ENCODE measurements around the gene STPG2.

DNA sequence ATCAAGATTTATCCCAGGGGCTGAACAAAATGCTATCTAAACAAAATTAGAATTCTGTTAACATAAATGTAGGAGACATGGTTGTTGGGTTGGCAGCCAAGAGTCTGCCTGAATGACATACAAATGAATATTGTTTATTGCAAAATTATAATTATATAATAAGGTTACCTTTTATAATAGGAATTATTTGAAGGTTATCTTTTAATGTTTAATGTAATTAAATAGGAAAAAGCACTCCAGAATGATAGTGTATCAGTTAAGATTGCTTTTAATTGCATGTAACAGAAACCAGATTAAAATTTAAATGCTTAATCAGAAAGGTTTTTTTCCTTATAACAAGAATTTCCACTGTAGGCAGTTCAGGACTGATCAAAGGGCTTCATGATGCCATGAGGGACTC, 42.0 kb upstream of the STPG2 start:
- no peak for TF ChIP-seq EZH2 (IDR thresholded peaks at IDR 0.05; ENCODE audit: borderline replicate concordance, low read length)
- TF ChIP-seq, protein P1, sequence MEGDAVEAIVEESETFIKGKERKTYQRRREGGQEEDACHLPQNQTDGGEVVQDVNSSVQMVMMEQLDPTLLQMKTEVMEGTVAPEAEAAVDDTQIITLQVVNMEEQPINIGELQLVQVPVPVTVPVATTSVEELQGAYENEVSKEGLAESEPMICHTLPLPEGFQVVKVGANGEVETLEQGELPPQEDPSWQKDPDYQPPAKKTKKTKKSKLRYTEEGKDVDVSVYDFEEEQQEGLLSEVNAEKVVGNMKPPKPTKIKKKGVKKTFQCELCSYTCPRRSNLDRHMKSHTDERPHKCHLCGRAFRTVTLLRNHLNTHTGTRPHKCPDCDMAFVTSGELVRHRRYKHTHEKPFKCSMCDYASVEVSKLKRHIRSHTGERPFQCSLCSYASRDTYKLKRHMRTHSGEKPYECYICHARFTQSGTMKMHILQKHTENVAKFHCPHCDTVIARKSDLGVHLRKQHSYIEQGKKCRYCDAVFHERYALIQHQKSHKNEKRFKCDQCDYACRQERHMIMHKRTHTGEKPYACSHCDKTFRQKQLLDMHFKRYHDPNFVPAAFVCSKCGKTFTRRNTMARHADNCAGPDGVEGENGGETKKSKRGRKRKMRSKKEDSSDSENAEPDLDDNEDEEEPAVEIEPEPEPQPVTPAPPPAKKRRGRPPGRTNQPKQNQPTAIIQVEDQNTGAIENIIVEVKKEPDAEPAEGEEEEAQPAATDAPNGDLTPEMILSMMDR (IDR thresholded peaks at IDR 0.05; ENCODE audit: low read length): no peak
